A673 (cell line): ENCODE results near the gene FAM168A. TPM values are rescaled to one million over a fixed set of nuclear protein-coding genes. Genes with fewer than 3 reads are reported as not detected.

ENCODE experiments used
- BruUV-seq: library from RNA; stranded (reverse); fragments of 400-500 nt; replicated peaks from 2 replicates; lab custom pipeline; 2021; lab: Mats Ljungman, UMichigan
- CTCF ChIA-PET: fragments of 300-600 bp; sonication (Branson Sonifier 250); formaldehyde crosslinking; loops from one replicate; lab custom pipeline; 2022; ENCODE audit warnings: antibody characterized with exemption; lab: Charles Lee
- POLR2A ChIA-PET: fragments of 300-600 bp; sonication (Branson Sonifier 250); formaldehyde crosslinking; loops from one replicate; lab custom pipeline; 2022; ENCODE audit warnings: antibody characterized with exemption; ENCODE audit not compliant: low non-redundant PET; lab: Charles Lee
- DNase-seq: peaks from one replicate; pipeline ENCODE4 v3.0.0-alpha.2; 2015; ENCODE audit warnings: low spot score
- H3K27ac ChIP-seq: fragments of 200-600 bp; sonication (generic); 2 replicates; pipeline ENCODE4 v1.5.1; 2016; ENCODE audit warnings: mixed run types, low read depth, mild to moderate bottlenecking, mixed read lengths, antibody characterized with exemption, low read length; ENCODE audit not compliant: poor library complexity, severe bottlenecking
- H3K27me3 ChIP-seq: fragments of 200-600 bp; sonication (generic); replicated peaks from 2 replicates; pipeline ENCODE4 v1.6.1; 2017; ENCODE audit warnings: mixed run types, low read depth, mild to moderate bottlenecking, mixed read lengths, antibody characterized with exemption, low read length; ENCODE audit not compliant: insufficient read depth, poor library complexity
- H3K36me3 ChIP-seq: fragments of 200-600 bp; sonication (generic); 2 replicates; pipeline ENCODE4 v1.6.1; 2016; ENCODE audit warnings: mixed run types, mild to moderate bottlenecking, mixed read lengths, antibody characterized with exemption, low read length; ENCODE audit not compliant: insufficient read depth, poor library complexity, severe bottlenecking
- H3K4me1 ChIP-seq: fragments of 200-600 bp; sonication (generic); 2 replicates; pipeline ENCODE4 v1.6.1; 2017; ENCODE audit warnings: mixed run types, mild to moderate bottlenecking, mixed read lengths, antibody characterized with exemption, low read length; ENCODE audit not compliant: insufficient read depth, poor library complexity, severe bottlenecking
- H3K4me3 ChIP-seq: fragments of 200-600 bp; sonication (generic); 2 replicates; pipeline ENCODE4 v1.5.1; 2016; ENCODE audit warnings: low read depth, mixed run types, mild to moderate bottlenecking, mixed read lengths, low read length; ENCODE audit not compliant: poor library complexity, severe bottlenecking
- H3K9me3 ChIP-seq: fragments of 200-600 bp; sonication (generic); 2 replicates; pipeline ENCODE4 v1.6.1; 2016; ENCODE audit warnings: mixed run types, low read depth, mild to moderate bottlenecking, mixed read lengths, antibody characterized with exemption, low read length; ENCODE audit not compliant: poor library complexity, severe bottlenecking
- EZH2 ChIP-seq: fragments of 200-600 bp; sonication (generic); IDR thresholded peaks from 2 replicates; pipeline ENCODE4 v1.6.1; 2017; ENCODE audit warnings: borderline replicate concordance, low read depth, mild to moderate bottlenecking, mixed read lengths, antibody characterized with exemption, low read length; ENCODE audit not compliant: poor library complexity, severe bottlenecking
- intact Hi-C: fragments of 100-400 bp; cut with micrococcal nuclease; formaldehyde crosslinking; loops from one replicate; pipeline ENCODE4 v1.10.0; 2022; ENCODE audit not compliant: unreplicated experiment
- total RNA-seq: library from RNA; stranded (reverse); gene quantifications from 2 replicates; pipeline ENCODE4 v1.2.3, GENCODE V29; 2021
- TF ChIP-seq, protein P1 (sequence below): fragments of 300-800, 200-600 bp; sonication (generic); conservative IDR thresholded peaks from 2 replicates; pipeline ENCODE4 v1.5.1; 2017; ENCODE audit warnings: low read depth, mild to moderate bottlenecking, antibody characterized with exemption, low read length, moderate library complexity, mixed read lengths

FAM168A gene
- total RNA-seq, 1 experiment from 2014 or later = 46.1 TPM

GRCh38 chr11:73565804-73566203, 32.1 kb downstream of the FAM168A start:
- no peak for DNase-seq
- CTCF ChIA-PET = no interaction called here
- intact Hi-C loops = no loop called here
- no TSS peak for BruUV-seq
- Histone ChIP-seq H3K27me3 (no peaks in the 10 kb centered on the region), H3K4me3 (no peak overlapping the region), H3K4me1 (peaks cover 31% of the 10 kb centered on the region), H3K27ac (no peak overlapping the region), H3K9me3 (no peaks in the 10 kb centered on the region), H3K36me3 (no peaks in the 10 kb centered on the region)
- POLR2A ChIA-PET = no interaction called here
- TF ChIP-seq, protein P1, sequence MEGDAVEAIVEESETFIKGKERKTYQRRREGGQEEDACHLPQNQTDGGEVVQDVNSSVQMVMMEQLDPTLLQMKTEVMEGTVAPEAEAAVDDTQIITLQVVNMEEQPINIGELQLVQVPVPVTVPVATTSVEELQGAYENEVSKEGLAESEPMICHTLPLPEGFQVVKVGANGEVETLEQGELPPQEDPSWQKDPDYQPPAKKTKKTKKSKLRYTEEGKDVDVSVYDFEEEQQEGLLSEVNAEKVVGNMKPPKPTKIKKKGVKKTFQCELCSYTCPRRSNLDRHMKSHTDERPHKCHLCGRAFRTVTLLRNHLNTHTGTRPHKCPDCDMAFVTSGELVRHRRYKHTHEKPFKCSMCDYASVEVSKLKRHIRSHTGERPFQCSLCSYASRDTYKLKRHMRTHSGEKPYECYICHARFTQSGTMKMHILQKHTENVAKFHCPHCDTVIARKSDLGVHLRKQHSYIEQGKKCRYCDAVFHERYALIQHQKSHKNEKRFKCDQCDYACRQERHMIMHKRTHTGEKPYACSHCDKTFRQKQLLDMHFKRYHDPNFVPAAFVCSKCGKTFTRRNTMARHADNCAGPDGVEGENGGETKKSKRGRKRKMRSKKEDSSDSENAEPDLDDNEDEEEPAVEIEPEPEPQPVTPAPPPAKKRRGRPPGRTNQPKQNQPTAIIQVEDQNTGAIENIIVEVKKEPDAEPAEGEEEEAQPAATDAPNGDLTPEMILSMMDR = no peak
- no peak for TF ChIP-seq EZH2

GRCh38 chr11:73564903-73565302, 33.0 kb downstream of the FAM168A start:
- CTCF ChIA-PET = interaction anchor here (0.7 kb wide), 1 partner anchor 96 kb away, joined by 4 read pairs; no protein-coding TSS in a partner anchor
- Histone ChIP-seq H3K27me3 (no peaks in the 10 kb centered on the region), H3K36me3 (no peaks in the 10 kb centered on the region), H3K4me1 (peaks cover 28% of the 10 kb centered on the region), H3K27ac (no peak overlapping the region), H3K4me3 (no peak overlapping the region), H3K9me3 (no peaks in the 10 kb centered on the region)
- DNase-seq = no peak
- BruUV-seq = no TSS peak
- POLR2A ChIA-PET = interaction anchor here (0.6 kb wide), 1 partner anchor 19 kb away, joined by 9 read pairs; no protein-coding TSS in a partner anchor
- intact Hi-C loops = no loop called here
- TF ChIP-seq, protein P1 = no peak
- no peak for TF ChIP-seq EZH2

DNA sequence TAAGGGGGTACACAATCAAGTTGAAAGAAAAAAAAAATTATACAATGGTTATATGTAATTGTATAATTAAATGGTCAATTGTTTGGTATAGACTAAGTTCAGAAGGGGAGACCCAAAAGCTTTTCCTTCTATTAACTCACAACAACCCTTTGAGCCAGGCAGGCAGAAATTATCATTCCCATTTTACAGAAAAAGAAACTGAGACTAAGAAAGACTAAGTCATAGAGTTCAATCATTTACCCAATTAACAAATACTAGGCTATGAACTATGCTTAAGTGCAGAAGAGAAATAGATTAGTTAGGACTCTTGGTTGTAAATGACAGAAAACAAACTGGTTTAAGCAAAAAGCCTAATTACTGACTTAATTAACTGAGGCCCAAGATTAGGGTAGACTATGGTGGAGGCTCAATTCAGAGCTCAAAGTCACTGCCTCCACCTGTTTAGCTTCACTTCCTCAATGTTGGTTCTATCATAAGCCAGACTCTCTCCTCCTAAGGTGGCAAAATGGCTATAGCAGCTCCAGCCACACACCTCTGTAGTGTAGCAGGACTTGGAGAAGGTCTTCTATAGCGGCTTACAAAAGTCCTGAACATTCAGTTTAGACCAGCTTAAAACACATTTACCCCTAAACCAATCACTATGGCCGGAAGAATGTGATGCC, 34.2 kb downstream of the FAM168A start:
- H3K9me3 ChIP-seq = no peaks in the 10 kb centered on the region
- DNase-seq = no peak
- peaks cover 26% of the 10 kb centered on the region for H3K4me1 ChIP-seq
- TF ChIP-seq, protein P1 = no peak
- ChIA-PET CTCF (no interaction called here), POLR2A (no interaction called here)
- H3K36me3 ChIP-seq = no peaks in the 10 kb centered on the region
- no peak overlapping the region for H3K4me3 ChIP-seq
- no peak overlapping the region for H3K27ac ChIP-seq
- no TSS peak for BruUV-seq
- H3K27me3 ChIP-seq = no peaks in the 10 kb centered on the region
- intact Hi-C loops = no loop called here
